Measurements from ENCODE around the gene AGBL4. TPM values are rescaled to one million over a fixed set of nuclear protein-coding genes. Genes with fewer than 3 reads are reported as not detected.

Gene AGBL4
- polyA plus RNA-seq, 10 donors: 0.12 to 0.37 (median 0.22) TPM

DNA sequence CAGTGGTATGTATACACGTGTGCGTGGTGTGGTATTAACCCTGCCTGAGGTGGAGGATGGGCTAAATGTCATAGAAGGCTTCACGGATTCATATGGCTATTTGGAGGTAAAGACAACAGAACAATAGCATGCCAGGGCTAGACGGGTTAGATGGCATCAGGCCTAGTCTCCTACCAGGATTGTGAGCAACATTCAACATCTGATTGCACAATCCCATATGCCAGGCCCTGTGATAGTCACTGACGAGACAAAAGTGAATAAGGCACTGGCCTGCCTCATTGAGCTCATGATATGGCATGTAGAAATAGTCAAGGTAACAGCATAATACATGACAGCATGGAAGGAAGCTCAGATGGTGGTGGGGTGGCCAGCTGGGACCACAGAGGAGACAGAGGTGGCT is 1079.9 kb downstream of the AGBL4 start:
- DNase-seq: no peak

DNA sequence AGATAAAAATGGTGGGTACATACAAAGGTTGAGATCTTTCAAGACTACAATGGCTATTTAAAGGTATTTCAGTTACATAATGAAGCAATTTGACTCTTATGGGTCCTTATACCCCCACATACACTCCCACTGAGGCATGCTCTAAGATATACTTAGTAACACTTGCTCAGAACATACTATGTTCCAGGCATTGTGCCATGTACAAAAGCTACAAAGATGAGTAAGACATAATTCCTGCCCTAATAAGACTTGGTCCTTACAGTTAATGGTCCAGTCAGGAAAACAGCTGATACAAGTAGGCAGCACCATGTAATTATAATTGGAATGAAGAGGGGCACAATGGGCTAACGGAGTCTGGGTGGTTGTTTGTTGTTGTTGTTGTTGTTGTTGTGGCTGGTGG is 1080.4 kb downstream of the AGBL4 start:
- peak in 1 of 3 donors; percentile 64 for DNase-seq

DNA sequence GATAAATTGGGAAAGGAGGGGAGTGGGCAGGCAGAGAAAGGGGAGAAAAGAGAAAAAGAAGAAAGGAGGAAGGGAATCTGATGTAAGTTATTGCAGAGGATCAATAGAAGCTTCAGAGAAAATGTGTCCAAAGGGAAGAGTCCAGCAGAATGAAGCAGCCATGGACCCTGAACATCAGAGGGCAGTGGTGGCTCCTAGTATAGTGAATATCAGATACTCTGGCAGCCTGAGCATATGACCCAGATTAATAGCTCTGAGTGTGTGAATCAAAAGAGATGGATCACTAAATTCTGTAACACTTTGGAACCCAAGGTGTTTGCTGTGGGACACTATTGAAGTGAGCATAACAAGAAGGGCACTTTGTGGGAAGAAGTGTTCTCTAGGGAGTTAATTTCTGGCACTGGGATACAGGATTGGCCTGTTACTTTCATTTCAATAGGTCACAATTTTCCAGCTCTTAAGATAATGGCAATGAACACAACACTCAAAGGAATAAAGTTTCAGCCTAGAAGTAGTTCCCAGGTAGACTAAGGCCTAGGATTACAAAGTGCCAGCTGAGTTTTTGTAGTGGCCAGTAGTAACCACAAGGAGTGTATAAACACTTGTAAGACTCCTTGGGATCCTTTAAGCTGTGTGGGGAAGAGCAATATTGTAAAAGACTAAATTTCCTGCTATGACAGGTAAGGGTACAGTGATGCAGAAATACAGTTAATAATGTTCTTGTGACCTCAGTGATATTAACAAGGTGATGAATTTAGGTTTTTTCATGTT is 1082.6 kb downstream of the AGBL4 start:
- no peak for DNase-seq

DNA sequence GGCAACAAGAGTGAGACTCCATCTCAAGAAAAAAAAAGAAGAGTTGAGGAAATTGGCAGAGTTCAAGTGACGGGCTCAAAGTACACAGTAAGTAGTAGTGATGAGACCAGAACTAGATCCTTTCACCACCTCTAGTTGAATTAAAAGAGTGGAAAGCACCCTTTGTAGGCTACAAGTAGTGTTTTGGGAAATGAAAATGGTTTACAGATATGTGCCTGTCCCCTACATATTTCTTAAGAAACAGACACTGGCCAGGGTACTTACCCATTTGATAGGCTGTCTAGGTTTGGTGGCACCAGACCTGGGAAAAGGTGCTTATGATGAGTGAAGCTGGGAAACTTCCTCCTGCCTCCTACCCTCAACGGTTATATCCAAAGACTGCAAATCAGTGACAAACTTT is 1083.4 kb downstream of the AGBL4 start:
- no peak for DNase-seq

DNA sequence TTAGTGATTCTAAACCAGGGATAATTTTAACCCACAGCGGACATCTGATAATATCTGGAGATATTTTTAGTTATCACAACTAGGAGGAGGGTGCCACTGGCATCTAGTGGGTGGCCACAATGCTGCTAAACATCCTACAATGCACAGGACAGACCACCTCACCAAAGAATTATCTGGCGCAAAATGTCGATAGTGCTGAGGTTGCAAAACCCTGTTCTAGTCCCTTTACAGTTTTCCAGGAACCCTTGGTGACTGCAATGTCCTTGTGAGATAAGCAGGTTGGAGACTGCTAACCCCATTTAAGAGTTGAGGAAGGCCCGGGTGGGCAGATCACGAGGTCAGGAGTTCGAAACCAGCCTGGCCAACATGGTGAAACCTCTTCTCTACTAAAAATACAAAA is 1083.9 kb downstream of the AGBL4 start:
- no peak for DNase-seq

DNA sequence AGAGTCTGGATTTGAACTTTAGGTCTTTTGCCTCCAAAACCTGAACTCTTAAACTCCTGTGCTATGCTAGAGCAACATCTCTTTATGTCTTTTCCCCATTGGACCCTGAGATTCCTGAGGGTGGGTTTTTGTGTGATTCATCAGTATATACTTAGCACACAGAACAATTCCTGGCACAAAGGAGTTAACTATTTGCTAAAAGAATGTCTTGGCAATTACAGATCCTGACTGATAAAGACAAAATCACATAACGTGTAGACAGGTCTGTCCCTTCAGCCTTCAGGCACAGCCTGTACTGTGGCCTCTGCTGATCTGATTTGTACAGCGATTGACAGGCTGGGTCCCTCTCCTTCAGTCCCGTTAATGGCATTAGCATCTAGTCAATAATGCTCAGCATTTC is 1084.7 kb downstream of the AGBL4 start:
- DNase-seq: peak in 1 of 3 donors; percentile 56

DNA sequence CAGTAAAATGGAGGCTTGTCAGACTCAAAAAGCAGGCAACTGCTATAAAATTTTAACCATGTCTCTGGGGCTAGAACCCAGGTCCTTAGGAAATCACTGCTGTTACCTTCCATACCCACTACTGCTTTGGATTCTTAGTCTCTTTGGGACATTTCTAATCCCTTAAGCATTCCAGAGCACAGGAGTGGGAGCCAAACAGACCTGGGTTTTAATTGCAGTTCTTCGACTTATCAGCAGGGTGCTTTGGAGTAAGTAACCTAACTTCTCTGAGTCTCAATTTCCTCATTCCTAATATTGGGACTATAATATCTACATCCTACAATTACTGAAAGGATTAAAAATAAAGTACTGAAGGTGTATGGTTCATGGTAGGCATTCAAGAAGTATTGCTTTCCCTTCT is 1086.0 kb downstream of the AGBL4 start:
- DNase-seq: no peak

DNA sequence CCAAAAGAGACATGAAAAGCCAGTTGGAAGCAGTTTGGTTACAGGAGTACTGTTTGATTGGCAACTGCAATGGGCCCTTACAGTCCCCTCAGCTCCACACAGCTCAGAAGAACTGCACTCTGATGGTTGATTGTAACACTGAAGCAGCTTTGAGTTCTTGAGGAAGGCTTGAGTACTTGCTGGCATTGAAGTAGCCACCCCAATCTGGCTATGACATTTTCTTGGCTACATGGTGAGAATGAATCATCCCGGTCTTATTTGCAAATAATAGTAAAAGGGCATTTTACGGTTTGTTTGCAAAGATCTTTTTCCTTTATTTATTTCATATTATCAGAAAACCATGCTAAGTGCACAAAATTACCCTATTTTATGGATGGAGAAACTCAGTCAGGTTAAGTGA is 1087.3 kb downstream of the AGBL4 start:
- no peak for DNase-seq

DNA sequence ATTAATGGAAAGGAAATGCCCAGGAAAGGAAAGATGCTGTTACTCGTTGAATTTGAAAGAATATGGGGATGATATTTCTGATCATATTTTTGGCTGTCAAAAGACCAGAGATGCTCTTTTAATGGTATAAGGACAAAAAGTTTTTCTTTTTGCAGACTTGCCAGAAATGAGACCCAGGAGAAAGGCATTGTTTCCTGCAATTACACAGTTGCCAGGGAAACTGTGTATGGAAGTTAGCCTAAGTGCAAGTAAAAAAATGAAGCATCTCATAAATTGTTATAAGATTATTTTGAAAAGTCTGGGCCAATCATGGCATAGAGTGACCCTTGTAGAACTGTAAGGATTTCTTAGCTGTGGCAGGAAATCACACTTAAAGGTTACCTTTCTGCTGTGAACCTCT is 1091.4 kb downstream of the AGBL4 start:
- DNase-seq: peak in 2 of 3 donors; percentile 55 to 70

DNA sequence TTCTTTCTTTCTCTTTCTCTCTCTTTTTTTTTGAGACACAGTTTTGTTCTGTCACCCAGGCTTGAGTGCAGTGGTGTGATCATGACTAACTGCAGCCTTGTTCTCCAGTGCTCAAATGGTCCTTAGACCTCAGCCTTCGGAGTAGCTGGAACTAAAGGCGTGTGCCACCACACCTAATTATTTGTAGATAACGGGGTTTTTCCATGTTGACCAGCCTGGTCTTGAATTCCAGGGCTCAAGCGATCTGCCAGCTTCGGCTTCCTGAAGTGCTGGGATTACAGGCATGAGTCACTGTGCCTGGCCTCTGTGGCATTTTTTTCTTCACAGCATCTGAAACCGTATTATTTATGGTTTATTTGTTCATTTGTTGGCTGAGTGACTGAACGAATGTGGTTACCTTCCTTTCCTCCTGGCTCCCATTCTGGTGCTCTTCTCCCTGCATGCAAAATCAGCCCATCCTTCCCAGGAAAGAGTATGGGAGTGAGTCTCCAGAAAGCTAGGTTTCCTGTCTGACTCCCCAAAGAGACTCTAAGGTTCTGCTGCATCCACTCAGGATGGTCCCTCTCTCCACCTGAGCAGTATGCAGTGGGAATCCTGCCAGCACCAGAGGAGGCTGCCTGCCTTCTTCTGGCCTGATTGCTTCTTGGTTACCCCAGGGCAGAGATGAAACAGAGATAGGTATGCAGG is 1092.1 kb downstream of the AGBL4 start:
- peak in 1 of 3 donors; percentile 16 for DNase-seq

DNA sequence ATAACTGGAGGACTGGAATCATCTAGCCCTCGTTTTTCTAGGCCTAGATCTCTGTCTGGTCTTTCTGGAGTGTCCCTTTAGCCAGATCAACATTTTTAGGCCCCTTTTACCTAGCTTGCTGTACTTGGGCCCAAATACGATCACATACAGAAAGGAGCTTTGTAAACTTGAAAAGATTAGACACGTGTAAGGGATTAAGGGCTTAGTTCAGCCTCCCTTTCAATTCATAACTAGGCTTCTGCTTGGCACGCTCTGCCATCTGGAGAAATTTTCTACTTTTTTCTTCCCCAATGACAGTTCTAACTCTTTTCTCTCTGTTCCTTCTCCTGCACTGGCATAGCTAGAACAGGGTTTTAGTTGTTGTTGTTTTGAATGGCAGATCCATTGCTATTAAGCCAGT is 1093.7 kb downstream of the AGBL4 start:
- DNase-seq: no peak

DNA sequence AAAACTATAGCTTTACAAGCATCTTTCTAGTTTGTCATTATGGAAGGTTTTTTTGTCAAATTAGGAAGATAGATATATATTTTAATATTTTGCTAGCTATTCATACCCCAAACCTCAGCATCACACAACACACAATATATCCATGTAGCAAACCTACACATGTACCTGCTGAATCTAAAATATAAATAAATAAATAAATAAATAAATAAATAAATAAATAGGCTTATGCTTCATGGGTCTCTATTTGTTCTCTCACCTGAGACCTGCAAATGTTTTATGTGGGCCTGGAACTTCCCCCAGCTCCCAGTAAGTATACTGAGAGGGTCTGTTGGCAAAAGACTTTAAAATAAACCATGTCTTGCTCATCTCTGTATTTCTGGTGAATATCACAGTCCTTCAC is 1099.7 kb downstream of the AGBL4 start:
- no peak for DNase-seq

DNA sequence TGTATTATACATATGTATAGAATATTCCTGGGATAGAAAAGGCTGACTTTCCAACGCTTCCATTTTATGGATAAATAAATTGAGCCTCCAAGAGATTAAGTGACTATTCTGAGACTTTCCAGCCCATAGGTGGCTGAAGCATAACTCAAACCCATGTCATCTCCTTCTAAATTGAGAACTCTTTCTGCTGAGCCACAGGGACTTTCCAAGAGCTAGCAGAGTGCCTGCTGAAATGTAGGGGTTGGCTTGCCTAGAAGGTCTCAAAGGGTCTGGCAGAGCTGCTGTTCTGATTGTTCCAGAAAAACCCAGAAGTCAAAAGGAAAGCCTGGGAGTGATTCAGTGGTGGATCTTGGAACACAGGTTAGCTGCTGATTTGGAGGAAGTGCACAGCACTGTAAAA is 1100.6 kb downstream of the AGBL4 start:
- DNase-seq: no peak

DNA sequence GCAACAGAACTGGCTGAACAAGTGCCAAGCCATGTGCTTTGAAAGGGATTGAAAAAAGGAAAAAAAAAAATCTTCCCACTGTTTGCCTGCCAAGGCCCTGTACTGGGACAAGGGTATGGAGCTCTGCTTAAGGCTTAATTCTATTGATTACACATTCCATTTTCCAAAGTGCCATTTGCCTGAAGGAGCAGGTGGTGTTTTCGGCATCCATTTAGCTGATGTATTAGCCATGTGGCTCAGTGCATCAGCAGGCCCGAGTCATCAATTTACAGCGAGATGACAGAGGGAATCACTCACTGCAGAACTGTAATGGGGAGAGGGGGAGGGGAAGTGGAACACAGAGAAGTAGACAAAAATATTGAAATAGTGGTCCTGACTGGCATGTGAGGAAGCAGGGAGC is 1102.9 kb downstream of the AGBL4 start:
- DNase-seq: no peak

DNA sequence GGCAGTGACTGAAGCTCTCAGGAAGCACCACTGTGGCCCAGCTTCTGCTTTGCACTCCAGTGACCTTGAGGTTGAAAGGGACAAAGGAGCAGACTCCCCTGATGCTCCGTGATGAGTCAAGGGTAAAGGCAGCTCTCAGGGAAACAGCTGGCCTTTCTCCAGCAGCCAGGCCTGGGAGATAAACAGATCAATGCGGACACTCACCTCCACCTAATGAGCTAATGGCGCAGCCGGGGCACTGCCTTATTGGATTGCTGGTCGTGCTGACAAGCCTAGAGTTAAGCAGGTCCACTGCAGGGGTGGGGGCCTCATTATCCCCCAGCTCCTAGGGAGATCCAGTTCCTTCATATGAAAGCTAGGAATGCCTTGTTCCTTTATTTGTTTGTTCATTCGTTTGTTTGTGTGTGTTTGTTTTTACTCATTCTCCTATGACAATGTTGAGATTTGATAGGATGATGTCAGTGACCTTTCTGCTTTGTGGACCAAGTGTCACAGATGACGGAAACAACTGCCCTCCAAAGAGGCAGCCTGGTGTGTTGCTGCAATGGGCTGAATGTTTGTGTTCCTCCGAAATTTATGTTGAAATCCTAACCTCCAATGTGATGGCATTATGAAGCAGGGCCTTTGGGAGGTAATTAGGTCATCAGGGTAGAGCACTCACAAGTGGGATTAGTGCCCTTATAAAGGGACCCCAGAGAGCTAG is 1105.7 kb downstream of the AGBL4 start:
- no peak for DNase-seq

DNA sequence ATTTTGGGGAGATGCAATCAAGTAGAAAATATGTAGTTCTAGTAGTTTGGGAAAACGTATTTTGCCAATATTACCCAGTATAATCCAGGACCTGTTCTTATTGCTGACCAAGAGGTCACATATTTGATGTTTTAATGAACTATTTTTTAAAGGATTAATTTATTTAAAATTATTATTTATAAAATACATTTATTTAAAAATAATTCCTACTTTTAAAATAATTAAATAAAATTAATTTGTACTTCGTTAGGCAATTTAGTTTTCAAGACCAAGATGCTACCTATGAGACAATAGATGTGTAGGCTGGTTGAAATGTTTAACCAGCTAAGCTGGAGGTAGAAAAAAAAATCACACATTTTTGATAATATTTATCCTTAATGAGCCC is 1106.7 kb downstream of the AGBL4 start:
- no peak for DNase-seq

DNA sequence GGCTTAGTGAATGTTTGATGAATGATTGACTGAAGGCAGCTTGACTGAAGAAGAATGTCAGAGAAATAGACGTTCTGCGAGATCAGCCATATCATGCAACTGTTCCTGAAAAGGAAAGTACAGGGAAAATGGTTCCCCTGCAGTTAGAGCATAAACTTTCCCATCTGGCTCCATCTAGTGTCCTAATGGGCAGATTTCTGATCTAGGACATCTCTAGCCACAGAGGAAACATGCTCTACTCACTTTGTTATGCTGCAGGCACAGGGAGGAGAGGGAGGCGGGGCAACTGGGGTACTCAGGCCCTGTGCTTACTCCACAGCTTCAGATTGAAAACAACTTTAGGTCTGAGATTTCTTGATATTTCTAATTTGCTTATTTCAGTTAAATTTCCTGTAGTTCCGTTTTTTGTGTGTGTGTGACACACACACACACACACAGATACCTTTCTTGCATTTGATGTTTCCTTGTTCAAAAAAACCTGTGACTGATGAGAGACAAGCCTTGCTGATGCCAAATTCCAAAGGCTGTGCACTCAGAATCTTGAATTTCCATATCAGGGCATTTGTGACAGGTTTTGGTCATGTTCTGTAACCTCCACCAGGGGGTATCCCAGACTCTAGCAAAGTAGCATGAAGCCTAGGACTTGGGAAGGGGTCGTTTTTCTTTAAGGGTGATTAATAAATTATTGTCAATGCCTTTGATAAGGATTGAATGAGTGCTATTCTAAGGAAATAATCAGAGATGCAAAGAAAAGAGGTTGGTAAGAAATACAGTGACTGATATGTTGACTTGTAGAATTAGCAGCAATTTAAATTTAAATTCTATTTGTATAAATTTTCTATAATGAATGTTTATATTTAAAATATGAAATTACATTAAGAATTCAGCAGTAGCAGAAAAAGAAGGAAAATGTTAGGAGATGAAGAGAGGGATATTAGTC is 1107.4 kb downstream of the AGBL4 start:
- peak; percentile 19 to 75 (median 67) for DNase-seq

DNA sequence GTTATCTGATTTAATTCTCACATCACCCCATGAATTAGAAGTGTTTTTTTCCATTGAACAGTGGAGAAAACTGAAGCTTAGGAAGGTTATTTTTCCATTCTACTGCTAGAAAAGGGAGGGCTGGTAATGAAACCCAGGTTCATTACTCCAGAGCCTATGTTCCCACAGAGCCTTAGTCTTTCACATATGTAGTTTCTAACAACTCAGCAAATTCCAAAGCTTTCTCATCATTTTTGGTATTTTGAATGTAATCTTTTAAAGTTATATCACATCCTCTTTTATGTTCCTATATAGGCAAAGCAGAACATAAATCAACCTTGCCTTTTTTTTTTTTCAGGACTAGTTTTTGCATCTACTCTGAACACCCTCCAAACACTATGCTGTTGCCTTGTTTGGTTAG is 1115.1 kb downstream of the AGBL4 start:
- peak in 1 of 3 donors; percentile 22 for DNase-seq

DNA sequence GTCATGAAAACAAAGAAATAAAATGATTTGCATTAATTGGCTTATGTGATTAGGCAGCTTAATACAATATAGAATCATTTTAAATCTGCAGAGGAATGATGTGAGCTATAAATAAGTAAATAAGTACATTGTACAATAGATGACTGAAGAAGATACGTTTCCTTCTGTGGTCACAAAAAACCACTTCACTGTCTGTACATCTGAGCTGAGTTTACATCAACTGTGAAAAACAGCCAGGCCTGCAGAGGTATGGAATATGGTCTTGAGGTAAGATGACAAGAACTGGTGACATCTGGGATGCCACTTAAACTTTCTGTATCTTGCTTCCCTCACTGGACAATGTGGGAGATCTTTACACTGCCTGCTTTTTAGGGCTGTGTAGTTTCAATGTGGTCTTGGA is 1117.0 kb downstream of the AGBL4 start:
- no peak for DNase-seq

DNA sequence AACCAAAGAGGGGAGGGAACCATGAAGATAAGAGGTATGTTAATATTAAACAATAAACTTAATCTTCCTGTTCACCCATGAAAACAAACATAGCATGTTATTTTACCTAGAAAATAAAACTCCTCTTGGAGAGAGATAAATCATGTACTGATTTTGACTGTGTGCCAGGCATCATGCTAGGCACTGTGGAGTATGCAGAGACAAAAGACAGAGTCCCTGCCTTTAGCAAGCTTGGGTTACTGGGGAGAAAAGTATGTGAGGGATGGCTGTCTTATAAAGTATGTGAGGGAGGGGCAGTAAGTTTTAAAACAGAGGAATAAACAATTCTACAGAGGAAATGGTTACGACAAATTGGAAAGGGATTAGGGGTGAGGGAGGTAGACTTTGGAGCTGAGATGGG is 1117.6 kb downstream of the AGBL4 start:
- DNase-seq: no peak

DNA sequence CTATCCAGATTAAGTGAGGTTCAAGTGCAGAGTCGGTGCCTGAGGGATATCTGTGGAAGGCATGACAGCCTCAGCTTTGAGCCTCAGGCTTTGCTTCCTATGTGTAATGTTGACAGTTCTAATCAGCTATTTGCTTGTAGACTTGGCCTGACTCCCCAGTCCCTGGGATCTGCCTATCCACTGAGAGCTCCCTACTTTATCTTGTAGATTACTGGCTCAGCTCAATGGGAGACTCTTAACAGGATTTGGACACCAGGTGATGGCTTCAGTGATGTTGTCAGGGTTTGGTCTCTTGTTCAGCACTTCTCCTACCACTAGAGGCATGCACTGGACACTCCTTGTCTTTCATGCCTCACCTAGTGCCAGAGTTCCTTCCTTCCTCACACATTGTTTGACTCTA is 1120.5 kb downstream of the AGBL4 start:
- no peak for DNase-seq

DNA sequence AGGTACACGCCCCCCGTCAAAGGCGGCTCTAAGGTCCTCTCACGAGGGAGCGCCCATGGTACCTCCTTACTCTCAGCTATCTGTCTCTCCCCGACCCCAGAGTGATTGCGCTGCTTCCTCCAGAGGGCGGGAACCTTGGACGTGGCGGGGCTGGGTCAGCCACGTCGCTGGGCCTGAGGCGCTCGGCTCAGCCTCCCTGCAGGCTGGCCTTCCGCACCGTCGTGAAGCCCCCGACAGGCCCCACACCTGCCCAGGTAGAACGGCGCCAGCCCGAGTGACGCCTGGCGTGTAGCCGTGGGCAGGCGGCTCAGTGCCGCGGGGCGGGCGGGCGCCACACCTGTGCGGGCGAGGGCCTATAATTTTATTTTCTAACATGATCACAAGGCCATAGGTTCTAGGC is 1124.9 kb downstream of the AGBL4 start:
- no peak for DNase-seq

Measured in muscle of back (tissue), 11 donors.